Upper lobe of right lung (tissue), 1 donor: ENCODE measurements around the gene UBASH3B. TPM values are rescaled to one million over a fixed set of nuclear protein-coding genes. Genes with fewer than 3 reads are reported as not detected.

ENCODE experiments used
- ATAC-seq: fragments of 200-7000 bp; cut with Tn5 transposase; one replicate; pipeline ENCODE4 v1.9.1; 2020; ENCODE audit warnings: mild to moderate bottlenecking, moderate library complexity
- DNase-seq: peaks from one replicate; pipeline ENCODE4 v3.0.0-alpha.2; 2020
- H3K27ac ChIP-seq: fragments of 200-600 bp; one replicate; pipeline ENCODE4 v1.8.0; 2022
- H3K27me3 ChIP-seq: fragments of 200-600 bp; one replicate; pipeline ENCODE4 v1.8.0; 2022; ENCODE audit warnings: mild to moderate bottlenecking
- H3K36me3 ChIP-seq: fragments of 200-600 bp; one replicate; pipeline ENCODE4 v1.8.0; 2022
- H3K4me1 ChIP-seq: fragments of 200-600 bp; one replicate; pipeline ENCODE4 v1.8.0; 2022
- H3K4me3 ChIP-seq: fragments of 200-600 bp; one replicate; pipeline ENCODE4 v1.8.0; 2022; ENCODE audit warnings: mild to moderate bottlenecking
- H3K9me3 ChIP-seq: fragments of 200-600 bp; one replicate; pipeline ENCODE4 v1.8.0; 2022
- CTCF ChIP-seq: fragments of 200-600 bp; IDR thresholded peaks from one replicate; pipeline ENCODE4 v1.8.0; 2022; ENCODE audit warnings: antibody characterized with exemption
- intact Hi-C: fragments of 100-400 bp; cut with DNase I; formaldehyde crosslinking; loops from one replicate; pipeline ENCODE4 v1.11.0; 2022
- total RNA-seq: library from RNA; stranded (reverse); fragmentation: NEBNext Ultra II Directional; extraction: Animal tissue kit (Norgen Biotek cat#: 25700); gene quantifications from one replicate; pipeline ENCODE4 v1.2.1, GENCODE V29; 2021
- donor health status: DM: no; HTN: yes; CAD: no; lungs with severe emphysema.

The UBASH3B gene
- total RNA-seq, 1 donor from 2014 or later: 42.2 TPM

DNA sequence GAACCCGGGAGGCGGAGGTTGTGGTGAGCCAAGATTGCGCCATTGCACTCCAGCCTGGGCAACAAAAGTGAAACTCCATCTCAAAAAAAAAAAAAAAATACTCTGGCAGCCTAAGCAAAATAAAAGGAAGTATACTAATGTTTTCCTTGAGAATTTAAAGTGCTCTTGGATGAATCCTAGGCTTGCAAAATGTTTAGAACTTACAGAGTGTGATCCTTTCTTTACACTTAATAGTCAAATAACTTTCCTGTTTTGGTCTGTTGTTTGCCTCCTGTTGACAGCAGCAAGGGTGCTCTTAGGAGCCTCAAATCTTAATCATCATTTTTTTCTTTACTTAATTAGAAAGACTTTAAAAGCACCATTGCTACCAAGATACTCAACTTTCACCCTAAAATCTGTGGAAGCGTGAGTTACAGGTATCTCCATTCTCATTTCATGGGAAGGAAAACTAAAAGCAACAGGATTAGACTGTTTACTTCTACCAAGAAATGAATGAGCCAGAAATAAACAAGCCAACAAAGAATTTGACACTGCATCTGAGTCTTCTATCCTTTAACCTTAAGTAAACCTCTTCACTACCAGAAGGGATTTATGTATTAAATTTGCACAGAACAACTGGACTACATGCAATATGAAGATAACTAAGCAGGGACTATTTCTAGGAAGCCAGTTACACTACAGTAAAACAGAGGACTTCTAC, 144.0 kb downstream of the UBASH3B start:
- DNase-seq (no peak), ATAC-seq (no peak)
- H3K27me3 ChIP-seq: no peaks in the 10 kb centered on the region
- no peak overlapping the region for H3K27ac ChIP-seq
- no peaks in the 10 kb centered on the region for H3K9me3 ChIP-seq
- no peak overlapping the region for H3K4me3 ChIP-seq
- intact Hi-C loops: loop anchor here (10.0 kb wide), 1 partner anchor 55 kb away; no protein-coding TSS in a partner anchor
- TF ChIP-seq CTCF: no peak
- peaks cover 36% of the 10 kb centered on the region for H3K36me3 ChIP-seq
- peaks cover 7% of the 10 kb centered on the region for H3K4me1 ChIP-seq

DNA sequence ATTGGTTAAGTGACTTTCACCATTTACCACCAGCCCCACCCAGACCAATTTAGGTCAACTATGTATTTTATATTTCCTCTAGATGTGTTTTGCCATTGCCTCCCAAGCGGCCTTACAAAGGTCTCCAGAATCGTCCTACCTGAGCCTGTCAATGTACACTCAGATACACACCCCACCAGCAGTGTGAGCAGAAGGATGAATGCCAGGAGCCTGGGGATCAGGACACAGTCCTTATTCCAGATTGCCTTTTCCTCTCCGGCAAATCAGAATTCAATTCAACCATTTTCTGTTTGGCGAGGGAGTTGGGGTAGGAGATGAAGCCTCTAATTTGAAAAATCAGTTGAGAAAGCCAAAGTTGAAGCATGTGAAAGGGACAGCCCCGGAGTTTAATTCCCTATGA, 147.4 kb downstream of the UBASH3B start:
- ATAC-seq: no peak
- intact Hi-C loops: no loop called here
- Histone ChIP-seq H3K36me3 (peaks cover 30% of the 10 kb centered on the region), H3K27ac (no peak overlapping the region), H3K27me3 (no peaks in the 10 kb centered on the region), H3K9me3 (no peaks in the 10 kb centered on the region), H3K4me1 (peaks cover 11% of the 10 kb centered on the region), H3K4me3 (no peak overlapping the region)
- no peak for TF ChIP-seq CTCF
- DNase-seq: no peak

DNA sequence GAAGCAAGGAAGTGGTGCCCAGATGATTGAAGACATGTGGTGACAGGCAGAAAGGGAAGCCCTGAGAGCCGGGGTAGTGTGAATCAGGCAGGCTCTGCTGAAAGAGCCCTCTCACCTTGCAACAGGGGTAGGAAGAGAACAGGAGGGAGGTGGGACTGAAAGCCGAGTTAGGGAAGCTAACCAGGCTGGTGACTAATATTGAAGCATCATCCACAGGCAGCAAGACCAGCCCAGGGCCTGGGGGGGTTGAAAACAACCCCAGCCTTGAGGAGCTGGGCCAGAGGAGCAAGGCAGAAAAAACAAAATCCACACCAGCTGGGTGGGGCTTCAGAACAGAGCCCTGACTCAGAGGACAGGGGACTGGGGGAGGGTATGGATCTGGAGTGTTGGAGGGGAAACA, 147.8 kb downstream of the UBASH3B start:
- DNase-seq: no peak
- no peak overlapping the region for H3K4me3 ChIP-seq
- H3K4me1 ChIP-seq: peaks cover 15% of the 10 kb centered on the region
- no peak for ATAC-seq
- peaks cover 27% of the 10 kb centered on the region for H3K36me3 ChIP-seq
- no peak overlapping the region for H3K27ac ChIP-seq
- TF ChIP-seq CTCF: no peak
- H3K9me3 ChIP-seq: no peaks in the 10 kb centered on the region
- intact Hi-C loops: no loop called here
- H3K27me3 ChIP-seq: no peaks in the 10 kb centered on the region

GRCh38 chr11:122803716-122804115, 148.2 kb downstream of the UBASH3B start:
- no peaks in the 10 kb centered on the region for H3K27me3 ChIP-seq
- H3K36me3 ChIP-seq: peaks cover 27% of the 10 kb centered on the region
- no peak for DNase-seq
- peaks cover 19% of the 10 kb centered on the region for H3K4me1 ChIP-seq
- ATAC-seq: no peak
- no peak overlapping the region for H3K27ac ChIP-seq
- TF ChIP-seq CTCF: no peak
- no peaks in the 10 kb centered on the region for H3K9me3 ChIP-seq
- H3K4me3 ChIP-seq: no peak overlapping the region
- intact Hi-C loops: no loop called here

DNA sequence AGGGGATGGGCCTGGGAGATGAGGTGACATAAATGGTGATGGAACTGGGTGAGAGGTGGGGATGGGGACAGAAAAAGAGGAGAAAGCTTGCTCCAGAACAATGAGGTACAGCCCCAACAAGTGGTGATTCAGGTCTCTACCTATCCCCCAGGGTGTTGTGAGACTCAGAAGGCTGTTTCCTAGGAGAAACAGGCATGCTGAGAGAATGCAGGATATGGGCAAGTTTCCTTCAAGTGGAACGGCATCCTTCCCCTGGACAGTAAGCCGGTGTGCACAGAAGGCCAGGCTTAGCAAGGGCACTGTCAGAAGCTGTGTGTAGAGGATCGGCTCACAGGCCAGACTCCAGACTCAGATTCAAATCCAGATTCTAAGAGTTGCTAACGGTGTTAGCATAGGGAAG, 148.6 kb downstream of the UBASH3B start:
- H3K27ac ChIP-seq: no peak overlapping the region
- DNase-seq (no peak), ATAC-seq (no peak)
- intact Hi-C loops: no loop called here
- no peaks in the 10 kb centered on the region for H3K27me3 ChIP-seq
- no peak for TF ChIP-seq CTCF
- no peak overlapping the region for H3K4me3 ChIP-seq
- H3K9me3 ChIP-seq: no peaks in the 10 kb centered on the region
- H3K4me1 ChIP-seq: peaks cover 24% of the 10 kb centered on the region
- peaks cover 27% of the 10 kb centered on the region for H3K36me3 ChIP-seq

DNA sequence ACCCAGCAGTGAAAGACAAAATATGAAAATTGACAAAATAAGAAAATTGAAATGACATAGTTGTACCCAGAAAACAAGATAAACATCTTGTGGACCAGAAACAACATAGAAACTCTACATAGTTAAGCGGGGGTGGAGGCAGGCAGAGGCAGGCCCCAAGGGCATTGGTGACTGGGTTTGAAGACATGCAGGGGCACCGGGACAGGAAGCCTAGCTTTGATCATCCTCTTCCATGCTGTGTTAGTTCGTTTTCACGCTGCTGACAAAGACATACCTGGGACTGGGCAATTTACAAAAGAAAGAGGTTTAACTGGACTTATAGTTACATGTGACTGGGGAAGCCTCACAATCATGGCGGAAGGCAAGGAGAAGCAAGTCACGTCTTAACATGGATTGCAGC, 149.3 kb downstream of the UBASH3B start:
- peaks cover 21% of the 10 kb centered on the region for H3K4me1 ChIP-seq
- no peak for TF ChIP-seq CTCF

More for the DNA sequence above, 149.3 kb downstream of the UBASH3B start:
- Histone ChIP-seq H3K9me3 (no peaks in the 10 kb centered on the region), H3K27me3 (no peaks in the 10 kb centered on the region), H3K27ac (no peak overlapping the region), H3K36me3 (peaks cover 27% of the 10 kb centered on the region), H3K4me3 (no peak overlapping the region)
- no peak for DNase-seq
- intact Hi-C loops: no loop called here
- no peak for ATAC-seq
